ENCODE data around the gene LIFR.

LIFR gene

GRCh38 chr5:38576442-38576841 is 20.0 kb upstream of the LIFR start (continued):
- TF ChIP-seq ZNF23 (tag by site-specific recombination; IDR thresholded peaks at IDR 0.05; ENCODE audit: borderline replicate concordance) (no peak), ZNF416 (tag by site-specific recombination; IDR thresholded peaks at IDR 0.05) (no peak), ZNF664 (tag by site-specific recombination; IDR thresholded peaks at IDR 0.05) (no peak), ZNF514 (tag by site-specific recombination; IDR thresholded peaks at IDR 0.05) (no peak), REPIN1 (tag by site-specific recombination; IDR thresholded peaks at IDR 0.05; ENCODE audit: low read depth) (no peak), ZNF335 (tag by site-specific recombination; conservative IDR thresholded peaks at IDR 0.05) (peak; percentile 19; the same call in 1 of the 2 replicates), ZNF654 (tag by site-specific recombination; IDR thresholded peaks at IDR 0.05; ENCODE audit: low read depth) (no peak), KLF17 (tag by site-specific recombination; IDR thresholded peaks at IDR 0.05) (no peak), ZNF398 (tag by site-specific recombination; IDR thresholded peaks at IDR 0.05) (no peak), ZNF777 (tag by site-specific recombination; IDR thresholded peaks at IDR 0.05; ENCODE audit: borderline replicate concordance) (no peak), KLF7 (tag by site-specific recombination; IDR thresholded peaks at IDR 0.05; ENCODE audit: borderline replicate concordance) (no peak), PRDM10 (tag by site-specific recombination; IDR thresholded peaks at IDR 0.05) (peak; percentile 29; the same call in 1 of the 2 replicates), KLF16 (tag by site-specific recombination; IDR thresholded peaks at IDR 0.05) (no peak), ZNF561 (tag by site-specific recombination; IDR thresholded peaks at IDR 0.05; ENCODE audit: borderline replicate concordance) (no peak), ZBTB49 (tag by site-specific recombination; IDR thresholded peaks at IDR 0.05; ENCODE audit: low read depth) (no peak), AEBP2 (tag by site-specific recombination; IDR thresholded peaks at IDR 0.05; ENCODE audit: borderline replicate concordance) (no peak), ZNF785 (tag by site-specific recombination; IDR thresholded peaks at IDR 0.05) (no peak), KLF8 (tag by site-specific recombination; IDR thresholded peaks at IDR 0.05) (no peak; the same call in 1 of the 2 replicates), ZNF776 (tag by site-specific recombination; IDR thresholded peaks at IDR 0.05; ENCODE audit: borderline replicate concordance) (no peak), ZNF624 (tag by site-specific recombination; IDR thresholded peaks at IDR 0.05) (no peak), GFI1B (tag by site-specific recombination; IDR thresholded peaks at IDR 0.05) (0 out of 2 replicates have a peak, but pooled peaks have one; percentile 52), PATZ1 (tag by site-specific recombination; IDR thresholded peaks at IDR 0.05) (no peak), ZNF549 (tag by site-specific recombination; IDR thresholded peaks at IDR 0.05) (no peak), ZNF221 (tag by site-specific recombination; IDR thresholded peaks at IDR 0.05; ENCODE audit: borderline replicate concordance) (no peak), GLI2 (tag by site-specific recombination; IDR thresholded peaks at IDR 0.05; ENCODE audit: borderline replicate concordance, low read depth) (0 out of 2 replicates have a peak, but pooled peaks have one; percentile 12), ZNF223 (tag by site-specific recombination; IDR thresholded peaks at IDR 0.05) (no peak), HOXC10 (CRISPR knock-in tag; IDR thresholded peaks at IDR 0.05) (no peak), ZNF626 (tag by site-specific recombination; IDR thresholded peaks at IDR 0.05) (no peak)
